Pancreas (tissue), 10 donors: ENCODE measurements around the gene KDM3B. TPM values are rescaled to one million over a fixed set of nuclear protein-coding genes. Genes with fewer than 3 reads are reported as not detected.
A peak's percentile ranks its signal among the peaks of the same experiment; 100 is the strongest.

Experiments
- ATAC-seq, 4 donors: fragments of 200-7000 bp; cut with Tn5 transposase; one replicate each; pipeline versions ENCODE4 v1.8.0 to v1.9.1; 2020; ENCODE audit warnings: mild to moderate bottlenecking in 4 of 4, moderate library complexity in 4 of 4
- DNase-seq, 6 donors: peaks; one replicate each; pipeline ENCODE4 v3.0.0-alpha.2; 2020
- FAIRE-seq: peaks from 2 replicates; lab custom pipeline; 2012; peaks lifted over from hg19 to GRCh38; lab: Jason Lieb, UNC
- H3K27ac ChIP-seq, 4 donors: fragments of 200-600 bp; sonication (generic); 1 replicate in 3 of 4; 2 replicates in 1 of 4; pipeline versions ENCODE4 v1.5.0 to v1.8.0; 2020
- H3K27me3 ChIP-seq, 4 donors: fragments of 200-600 bp; one replicate each; pipeline ENCODE4 v1.8.0; 2021
- H3K36me3 ChIP-seq, 3 donors: fragments of 200-600 bp; sonication (generic) in 1 of 3; one replicate each; pipeline versions ENCODE4 v1.5.0 to v1.8.0; 2020 to 2021
- H3K4me1 ChIP-seq, 3 donors: fragments of 200-600 bp; one replicate each; pipeline ENCODE4 v1.8.0; 2021
- H3K4me3 ChIP-seq, 4 donors: fragments of 200-600 bp; sonication (generic) in 2 of 4; one replicate each; pipeline versions ENCODE4 v1.5.0 to v1.8.0; 2020 to 2021
- H3K9me3 ChIP-seq, 4 donors: fragments of 200-600 bp; one replicate each; pipeline ENCODE4 v1.8.0; 2021
- WGBS, 2 donors: extraction: QIAGEN DNeasy Blood & Tissue Kit; methylation state at CpG; one replicate each; pipeline ENCODE4 v1.1.7; 2013; 5-methylcytosine and 5-hydroxymethylcytosine counted together
- intact Hi-C, 3 donors: fragments of 100-400 bp; cut with DNase I; formaldehyde crosslinking; loops; one replicate each; pipeline versions ENCODE4 v1.11.1 to v1.14.2; 2022
- polyA plus RNA-seq, 2 donors: library from polyadenylated mRNA; stranded (reverse); fragments of 200-250 nt; gene quantifications; one replicate each; pipeline ENCODE4 v1.2.3, GENCODE V29; 2013
- total RNA-seq, 6 donors: library from RNA; stranded (reverse); fragmentation: NEBNext Ultra II Directional in 4 of 6; extraction: Animal tissue kit (Norgen Biotek cat#: 25700) in 4 of 6; gene quantifications; one replicate each; pipeline versions ENCODE4 v1.2.1 to v1.2.4, GENCODE V29; 2021 to 2023
- TF ChIP-seq, protein P1 (sequence below), 4 donors: fragments of 200-600 bp; sonication (generic) in 3 of 4; IDR thresholded peaks; one replicate each; pipeline versions ENCODE4 v1.5.0 to v1.8.0; 2021; ENCODE audit warnings: antibody characterized with exemption in 4 of 4
- donor health status: healthy with polysubstance abuse.
- donor health status: DM: no; HTN: no; CAD: no; lungs with moderate emphysema.
- donor health status: DM: no; HTN: no; CAD: no.
- donor health status: control.
- donor health status: control.
- donor health status: Bipolar disorder and iron deficiency.
- donor health status: DM: yes; HTN: yes; CAD: no.
- donor health status: DM: no; HTN: no; CAD: no.
- donor health status: DM: no; HTN: no; CAD: no.
- donor health status: DM: yes; HTN: yes; CAD: no.

Gene KDM3B
- total and polyA plus RNA-seq, 8 donors: 14.3 to 38.3 (median 24.9) TPM

DNA sequence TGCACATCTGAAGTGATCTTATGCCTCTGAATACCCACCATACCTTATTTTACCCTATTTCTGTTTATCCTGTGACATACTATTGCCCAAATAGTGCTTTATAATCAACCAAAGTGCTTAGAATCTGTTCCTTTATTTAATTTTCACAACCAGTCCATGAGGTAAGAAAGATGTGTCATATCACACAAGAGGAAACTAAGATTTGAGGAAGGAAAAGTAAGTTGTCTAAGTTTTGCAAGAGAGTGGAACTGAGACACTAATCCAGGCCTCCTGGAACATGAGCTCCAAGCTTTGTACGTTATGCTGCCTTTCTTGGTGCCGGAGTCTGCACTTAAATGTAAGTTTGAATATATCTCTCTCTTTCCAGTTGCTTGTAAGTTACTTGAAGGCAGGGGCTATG is 17.2 kb downstream of the KDM3B start:
- WGBS, 2 donors: 60 to 91% methylated on average over 2 of the region's 2 CpGs
- no peak for FAIRE-seq
- ATAC-seq: peak in 2 of 4 donors; percentile 60 to 76
- H3K9me3 ChIP-seq: no peaks in the 10 kb centered on the region
- intact Hi-C loops: no loop called here
- DNase-seq: no peak
- TF ChIP-seq, protein P1, sequence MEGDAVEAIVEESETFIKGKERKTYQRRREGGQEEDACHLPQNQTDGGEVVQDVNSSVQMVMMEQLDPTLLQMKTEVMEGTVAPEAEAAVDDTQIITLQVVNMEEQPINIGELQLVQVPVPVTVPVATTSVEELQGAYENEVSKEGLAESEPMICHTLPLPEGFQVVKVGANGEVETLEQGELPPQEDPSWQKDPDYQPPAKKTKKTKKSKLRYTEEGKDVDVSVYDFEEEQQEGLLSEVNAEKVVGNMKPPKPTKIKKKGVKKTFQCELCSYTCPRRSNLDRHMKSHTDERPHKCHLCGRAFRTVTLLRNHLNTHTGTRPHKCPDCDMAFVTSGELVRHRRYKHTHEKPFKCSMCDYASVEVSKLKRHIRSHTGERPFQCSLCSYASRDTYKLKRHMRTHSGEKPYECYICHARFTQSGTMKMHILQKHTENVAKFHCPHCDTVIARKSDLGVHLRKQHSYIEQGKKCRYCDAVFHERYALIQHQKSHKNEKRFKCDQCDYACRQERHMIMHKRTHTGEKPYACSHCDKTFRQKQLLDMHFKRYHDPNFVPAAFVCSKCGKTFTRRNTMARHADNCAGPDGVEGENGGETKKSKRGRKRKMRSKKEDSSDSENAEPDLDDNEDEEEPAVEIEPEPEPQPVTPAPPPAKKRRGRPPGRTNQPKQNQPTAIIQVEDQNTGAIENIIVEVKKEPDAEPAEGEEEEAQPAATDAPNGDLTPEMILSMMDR (IDR thresholded peaks at IDR 0.05): no peak
- no peaks in the 10 kb centered on the region for H3K27me3 ChIP-seq
- H3K4me3 ChIP-seq: no peak overlapping the region
- H3K27ac ChIP-seq: peak overlapping the region in 1 of 4 donors; percentile 17
- peaks cover 0 to 18% (median 0%) of the 10 kb centered on the region in 3 donors for H3K36me3 ChIP-seq
- H3K4me1 ChIP-seq: peaks cover 0 to 11% (median 7%) of the 10 kb centered on the region in 3 donors

DNA sequence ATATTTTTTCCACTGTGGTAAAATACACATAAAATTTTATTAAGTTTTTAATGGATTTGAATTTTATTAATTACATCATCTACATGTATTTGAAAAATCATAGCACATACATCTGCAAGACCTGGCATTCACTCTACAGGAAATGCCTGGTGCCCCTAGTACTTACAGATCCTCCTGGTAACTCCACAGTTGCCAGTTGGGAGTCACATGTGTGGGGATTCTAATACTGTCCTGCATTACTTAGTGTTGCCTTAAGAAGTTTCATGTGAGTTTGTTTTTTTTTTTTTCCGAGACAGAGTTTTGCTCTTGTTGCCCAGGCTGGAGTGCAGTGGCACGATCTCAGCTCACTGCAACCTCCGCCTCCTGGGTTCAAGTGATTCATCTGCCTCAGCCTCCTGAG is 18.1 kb downstream of the KDM3B start:
- Histone ChIP-seq H3K4me1 (peaks cover 0 to 11% (median 7%) of the 10 kb centered on the region in 3 donors), H3K27ac (no peak overlapping the region), H3K27me3 (no peaks in the 10 kb centered on the region), H3K36me3 (peaks cover 0 to 26% (median 0%) of the 10 kb centered on the region in 3 donors), H3K9me3 (no peaks in the 10 kb centered on the region), H3K4me3 (no peak overlapping the region)
- ATAC-seq: no peak
- DNase-seq: no peak
- 90 to 95% methylated on average over 3 of the region's 3 CpGs for WGBS, 2 donors
- TF ChIP-seq, protein P1 (IDR thresholded peaks at IDR 0.05): no peak
- no peak for FAIRE-seq
- intact Hi-C loops: no loop called here

- TF ChIP-seq, protein P1 (IDR thresholded peaks at IDR 0.05): no peak
- FAIRE-seq: no peak
- H3K4me3 ChIP-seq: no peak overlapping the region
- peaks cover 0 to 35% (median 7%) of the 10 kb centered on the region in 3 donors for H3K36me3 ChIP-seq
- no peaks in the 10 kb centered on the region for H3K27me3 ChIP-seq
- H3K27ac ChIP-seq: no peak overlapping the region
- peaks cover 0 to 10% (median 7%) of the 10 kb centered on the region in 3 donors for H3K4me1 ChIP-seq
- 86 to 90% methylated on average over 2 of the region's 2 CpGs for WGBS, 2 donors
- no peak for ATAC-seq
- no peak for DNase-seq
- H3K9me3 ChIP-seq: no peaks in the 10 kb centered on the region
- intact Hi-C loops: no loop called here
These were observed 19.0 kb downstream of the KDM3B start for GRCh38 chr5:138371454-138371853.

- intact Hi-C loops: no loop called here
- 70 to 74% methylated on average over 1 of the region's 1 CpG for WGBS, 2 donors
These were observed 19.7 kb downstream of the KDM3B start for GRCh38 chr5:138372225-138372624.

DNA sequence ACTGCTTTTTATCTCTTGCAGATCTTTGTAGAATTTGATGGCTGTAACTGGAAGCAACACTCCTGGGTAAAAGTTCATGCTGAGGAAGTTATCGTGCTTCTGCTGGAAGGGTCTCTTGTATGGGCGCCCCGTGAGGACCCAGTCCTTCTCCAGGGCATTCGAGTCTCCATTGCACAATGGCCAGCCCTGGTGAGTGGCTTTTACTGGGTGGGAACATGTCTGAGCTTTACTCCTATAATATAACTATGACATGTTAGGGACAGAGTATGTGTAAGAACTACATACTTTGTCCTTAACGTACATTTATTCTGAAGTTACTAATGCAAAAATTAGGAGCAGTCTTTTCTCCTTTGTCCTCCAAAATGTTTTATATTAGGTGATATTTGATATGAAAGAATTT is 20.2 kb downstream of the KDM3B start:
- no peak for DNase-seq

More at GRCh38 chr5:138372225-138372624, 19.7 kb downstream of the KDM3B start:
- DNase-seq (no peak), ATAC-seq (no peak), FAIRE-seq (no peak)
- peaks cover 0 to 41% (median 13%) of the 10 kb centered on the region in 3 donors for H3K36me3 ChIP-seq
- TF ChIP-seq, protein P1 (IDR thresholded peaks at IDR 0.05): no peak
- no peak overlapping the region for H3K4me3 ChIP-seq
- H3K9me3 ChIP-seq: no peaks in the 10 kb centered on the region
- no peak overlapping the region for H3K27ac ChIP-seq
- no peaks in the 10 kb centered on the region for H3K27me3 ChIP-seq
- peaks cover 0 to 4% (median 2%) of the 10 kb centered on the region in 3 donors for H3K4me1 ChIP-seq

More for the DNA sequence above, 20.2 kb downstream of the KDM3B start:
- no peaks in the 10 kb centered on the region for H3K9me3 ChIP-seq
- 66 to 75% methylated on average over 5 of the region's 5 CpGs for WGBS, 2 donors
- ATAC-seq: no peak
- H3K27me3 ChIP-seq: no peaks in the 10 kb centered on the region
- H3K27ac ChIP-seq: no peak overlapping the region
- no peak for FAIRE-seq
- H3K4me3 ChIP-seq: no peak overlapping the region
- no peaks in the 10 kb centered on the region for H3K4me1 ChIP-seq
- peaks cover 0 to 45% (median 13%) of the 10 kb centered on the region in 3 donors for H3K36me3 ChIP-seq
- intact Hi-C loops: no loop called here
- TF ChIP-seq, protein P1 (IDR thresholded peaks at IDR 0.05): no peak
